A673 (cell line): ENCODE data around the gene THAP12.

Experiments used
- CTCF ChIP-seq: fragments of 300-800, 200-600 bp; sonication (generic); conservative IDR thresholded peaks from 2 replicates; pipeline ENCODE4 v1.5.1; 2017; ENCODE audit warnings: low read depth, mild to moderate bottlenecking, antibody characterized with exemption, low read length, moderate library complexity, mixed read lengths
- EZH2 ChIP-seq: fragments of 200-600 bp; sonication (generic); IDR thresholded peaks from 2 replicates; pipeline ENCODE4 v1.6.1; 2017; ENCODE audit warnings: borderline replicate concordance, low read depth, mild to moderate bottlenecking, mixed read lengths, antibody characterized with exemption, low read length; ENCODE audit not compliant: poor library complexity, severe bottlenecking

- no peak for TF ChIP-seq CTCF
- TF ChIP-seq EZH2 = no peak
These were observed 66.8 kb downstream of the THAP12 start for GRCh38 chr11:76313913-76314740.
